Ishikawa (cell line): ENCODE measurements around the gene ACSL3.

Source experiments
- CEBPB ChIP-seq: IDR thresholded peaks from 2 replicates; pipeline ENCODE4 v1.6.1; 2012
- CREB1 ChIP-seq: IDR thresholded peaks from 2 replicates; pipeline ENCODE4 v1.6.1; 2012; ENCODE audit warnings: low read depth
- EGR1 ChIP-seq: IDR thresholded peaks from 2 replicates; pipeline ENCODE4 v1.6.1; 2012
- MAX ChIP-seq: IDR thresholded peaks from 2 replicates; pipeline ENCODE4 v1.6.1; 2012
- RAD21 ChIP-seq: IDR thresholded peaks from 2 replicates; pipeline ENCODE4 v1.6.1; 2012; ENCODE audit warnings: low read depth
- REST ChIP-seq: IDR thresholded peaks from 2 replicates; pipeline ENCODE4 v1.6.1; 2012; ENCODE audit warnings: low read depth, mild to moderate bottlenecking
- TCF12 ChIP-seq: IDR thresholded peaks from 2 replicates; pipeline ENCODE4 v1.6.1; 2012; ENCODE audit warnings: low read depth
- TEAD4 ChIP-seq: IDR thresholded peaks from 2 replicates; pipeline ENCODE4 v1.6.1; 2012
- USF1 ChIP-seq: IDR thresholded peaks from 2 replicates; pipeline ENCODE4 v1.6.1; 2012
- YY1 ChIP-seq: IDR thresholded peaks from 2 replicates; pipeline ENCODE4 v1.6.1; 2012; ENCODE audit warnings: low read depth

- TF ChIP-seq CEBPB (no peak), CREB1 (no peak), TCF12 (no peak), MAX (no peak), YY1 (no peak), EGR1 (no peak), USF1 (no peak), RAD21 (peak; percentile 67), TEAD4 (no peak), REST (peak; percentile 65)
Observed at GRCh38 chr2:222939208-222939856, 78.5 kb downstream of the ACSL3 start.
